Measurements from ENCODE around the gene MEGF11. TPM values are rescaled to one million over a fixed set of nuclear protein-coding genes. Genes with fewer than 3 reads are reported as not detected.

The MEGF11 gene
- total RNA-seq, 1 experiment from 2014 or later, result 2.3 TPM

- Histone ChIP-seq H3K36me3 (ENCODE audit: control insufficient read depth in 1 of 2, insufficient read depth in 2 of 2, low read length in 2 of 2) (no peaks in the 10 kb centered on the region), H2AFZ (ENCODE audit: low read depth, low read length, poor library complexity, severe bottlenecking) (no peak overlapping the region), H3K4me3 (replicated peaks in 1 of 2; ENCODE audit: low read depth in 1 of 2, low read length in 2 of 2) (no peak overlapping the region), H4K20me1 (ENCODE audit: insufficient read depth) (no peaks in the 10 kb centered on the region), H3K9me3 (ENCODE audit: control insufficient read depth in 1 of 2, insufficient read depth in 1 of 2, low read depth in 1 of 2, low read length in 2 of 2) (no peaks in the 10 kb centered on the region), H3K4me2 (ENCODE audit: low read length) (no peak overlapping the region), H3K79me2 (ENCODE audit: insufficient read depth, low read length) (no peaks in the 10 kb centered on the region), H3K9me2 (ENCODE audit: insufficient read depth) (no peaks in the 10 kb centered on the region), H3K27ac (ENCODE audit: low read depth, low read length) (no peak overlapping the region), H3K9ac (ENCODE audit: low read length) (no peak overlapping the region), H3K4me1 (ENCODE audit: control insufficient read depth in 1 of 2, insufficient read depth in 2 of 2, low read length in 2 of 2) (no peaks in the 10 kb centered on the region), H3K27me3 (ENCODE audit: insufficient read depth, low read length) (peaks cover 13% of the 10 kb centered on the region; the same call in 1 of the 2 replicates)
- BruUV-seq (replicated peaks), result no TSS peak
- POLR2A ChIA-PET, result no interaction called here
- no peak for DNase-seq (ENCODE audit: low read depth, low spot score)
- RAD21 ChIA-PET (ENCODE audit: low non-redundant PET in 1 of 2, low total read pairs in 2 of 2, uncharacterized antibody in 2 of 2, unreplicated experiment in 2 of 2), result no interaction called here
- ATAC-seq, result no peak
- intact Hi-C loops (cut with micrococcal nuclease), result no loop called here
- CTCF ChIA-PET, result no interaction called here
- TF ChIP-seq REST (IDR thresholded peaks at IDR 0.05; ENCODE audit: low read depth), result no peak
- TF ChIP-seq SP1 (IDR thresholded peaks at IDR 0.05; ENCODE audit: low read depth), result no peak
- no peak for TF ChIP-seq YY1 (IDR thresholded peaks at IDR 0.05; ENCODE audit: extremely low read depth, insufficient replicate concordance, low read depth, low read length)
- TF ChIP-seq TCF7L2 (IDR thresholded peaks at IDR 0.05; ENCODE audit: borderline replicate concordance, extremely low read depth, insufficient read depth, insufficient read length), result no peak
- TF ChIP-seq ZFX (IDR thresholded peaks at IDR 0.05), result no peak
- no peak for TF ChIP-seq CBX3 (IDR thresholded peaks at IDR 0.05; ENCODE audit: low read depth)
- TF ChIP-seq CTCF (IDR thresholded peaks at IDR 0.05 in 2 of 3, conservative IDR thresholded peaks at IDR 0.05 in 1 of 3; ENCODE audit: borderline replicate concordance in 1 of 3, insufficient read depth in 1 of 3, low read depth in 2 of 3, low read length in 2 of 3), result no peak
- TF ChIP-seq JUND (IDR thresholded peaks at IDR 0.05), result no peak
- no peak for TF ChIP-seq EZH2 (IDR thresholded peaks at IDR 0.05)
- no peak for TF ChIP-seq FOSL1 (IDR thresholded peaks at IDR 0.05; ENCODE audit: low read depth)
- TF ChIP-seq EGR1 (IDR thresholded peaks at IDR 0.05; ENCODE audit: low read depth), result no peak
- TF ChIP-seq ELF1 (IDR thresholded peaks at IDR 0.05; ENCODE audit: borderline replicate concordance, low read depth), result no peak
- no peak for TF ChIP-seq EZH2phosphoT487 (IDR thresholded peaks at IDR 0.05; ENCODE audit: borderline replicate concordance)
- no peak for TF ChIP-seq ATF3 (IDR thresholded peaks at IDR 0.05)
- no peak for TF ChIP-seq MAX (IDR thresholded peaks at IDR 0.05)
- no peak for TF ChIP-seq RAD21 (IDR thresholded peaks at IDR 0.05; ENCODE audit: low read depth)
These were observed 141.2 kb downstream of the MEGF11 start for GRCh38 chr15:66112388-66112787.
